B cell (primary cell): ENCODE data around the gene ZNF639. TPM values are rescaled to one million over a fixed set of nuclear protein-coding genes. Genes with fewer than 3 reads are reported as not detected.

ENCODE experiments used
- ATAC-seq: fragments of 200-7000 bp; cut with Tn5 transposase; one replicate; pipeline ENCODE4 v1.10.0; 2021; ENCODE audit warnings: low read depth, mild to moderate bottlenecking, moderate number of reproducible peaks, moderate library complexity
- CTCF ChIA-PET: fragments of 350-600 bp; sonication (Branson Sonifier 250); formaldehyde crosslinking; loops from one replicate; lab custom pipeline; 2021; ENCODE audit warnings: antibody characterized with exemption, inconsistent platforms; lab: Charles Lee
- POLR2A ChIA-PET: fragments of 350-600 bp; sonication (Branson Sonifier 250); formaldehyde crosslinking; loops from one replicate; lab custom pipeline; 2021; ENCODE audit warnings: antibody characterized with exemption; lab: Charles Lee
- DNase-seq: peaks from one replicate; pipeline ENCODE4 v3.0.0; 2013
- H2AFZ ChIP-seq: 2 replicates; pipeline ENCODE4 v1.6.1; 2012; ENCODE audit warnings: mild to moderate bottlenecking, low read depth, low read length; ENCODE audit not compliant: insufficient read depth, poor library complexity, severe bottlenecking
- H3K27ac ChIP-seq, 2 donors: 1 replicate in 1 of 2; 2 replicates in 1 of 2; pipeline ENCODE4 v1.5.1; 2012 to 2013; ENCODE audit warnings: low read length in 2 of 2, mild to moderate bottlenecking in 2 of 2, moderate library complexity in 1 of 2
- H3K27me3 ChIP-seq, 4 experiments: fragments of 200-600 bp in 1 of 4; sonication (generic) in 1 of 4; replicated peaks in 1 of 4; 1 replicate in 2 of 4; 2 replicates in 2 of 4; pipeline versions ENCODE4 v1.6.1 to v1.7.0; 2013 to 2016; ENCODE audit warnings: low read length in 3 of 4, mild to moderate bottlenecking in 2 of 4, mixed read lengths in 1 of 4, moderate library complexity in 1 of 4; ENCODE audit not compliant: insufficient read depth in 4 of 4, control insufficient read depth in 3 of 4; ENCODE audit errors: control extremely low read depth in 1 of 4
- H3K36me3 ChIP-seq, 2 experiments: replicated peaks in 1 of 2; 1 replicate in 1 of 2; 2 replicates in 1 of 2; pipeline versions ENCODE4 v1.6.1 to v1.7.1; 2013; ENCODE audit warnings: low read length in 1 of 2; ENCODE audit not compliant: insufficient read depth in 2 of 2, control insufficient read depth in 1 of 2; ENCODE audit errors: control extremely low read depth in 1 of 2, extremely low read depth in 1 of 2
- H3K4me1 ChIP-seq, 2 donors: fragments of 200-600 bp in 1 of 2; sonication (generic) in 1 of 2; 1 replicate in 1 of 2; 2 replicates in 1 of 2; pipeline versions ENCODE4 v1.5.1 to v1.6.1; 2013 to 2017; ENCODE audit warnings: low read length in 2 of 2; ENCODE audit not compliant: control insufficient read depth in 2 of 2, insufficient read depth in 2 of 2
- H3K4me2 ChIP-seq: replicated peaks from 2 replicates; pipeline ENCODE3; 2012; ENCODE audit warnings: mild to moderate bottlenecking, low read depth, low read length; ENCODE audit not compliant: poor library complexity, severe bottlenecking
- H3K4me3 ChIP-seq, 5 experiments: fragments of 200-600 bp in 1 of 5; sonication (generic) in 1 of 5; 1 replicate in 3 of 5; 2 replicates in 2 of 5; pipeline versions ENCODE4 v1.5.1 to v1.7.0; 2011 to 2016; ENCODE audit warnings: low read length in 4 of 5, mild to moderate bottlenecking in 4 of 5, low read depth in 2 of 5, control low read depth in 1 of 5, moderate library complexity in 1 of 5; ENCODE audit not compliant: insufficient read depth in 1 of 5; ENCODE audit errors: control extremely low read depth in 1 of 5, extremely low read depth in 1 of 5
- H3K79me2 ChIP-seq: fragments of 200-600 bp; sonication (generic); one replicate; pipeline ENCODE4 v1.6.0; 2016; ENCODE audit warnings: low read length; ENCODE audit not compliant: control insufficient read depth, insufficient read depth
- H3K9ac ChIP-seq: fragments of 200-600 bp; sonication (generic); 2 replicates; pipeline ENCODE4 v1.6.1; 2017; ENCODE audit warnings: mild to moderate bottlenecking, low read length, moderate library complexity
- H3K9me3 ChIP-seq, 3 donors: one replicate each; pipeline versions ENCODE4 v1.6.1 to v1.7.1; 2013; ENCODE audit warnings: low read length in 2 of 3; ENCODE audit not compliant: control insufficient read depth in 2 of 3, insufficient read depth in 1 of 3; ENCODE audit errors: control extremely low read depth in 1 of 3
- H4K20me1 ChIP-seq: 2 replicates; pipeline ENCODE4 v1.6.0; 2012; ENCODE audit warnings: mild to moderate bottlenecking, low read length; ENCODE audit not compliant: insufficient read depth, control insufficient read depth, poor library complexity, severe bottlenecking
- H3K27ac Mint-ChIP-seq: one replicate; pipeline ENCODE4 v1.8.0; 2021; ENCODE audit warnings: mixed read lengths
- H3K27me3 Mint-ChIP-seq: one replicate; pipeline ENCODE4 v1.8.0; 2021; ENCODE audit warnings: mixed read lengths
- H3K4me1 Mint-ChIP-seq: one replicate; pipeline ENCODE4 v1.8.0; 2021; ENCODE audit warnings: mixed read lengths
- H3K4me3 Mint-ChIP-seq: one replicate; pipeline ENCODE4 v1.8.0; 2021; ENCODE audit warnings: mixed read lengths
- H3K9me3 Mint-ChIP-seq: one replicate; pipeline ENCODE4 v1.8.0; 2022; ENCODE audit warnings: mixed read lengths; ENCODE audit not compliant: insufficient read depth
- CTCF ChIP-seq: fragments of 200-600 bp; IDR thresholded peaks from one replicate; pipeline ENCODE4 v1.8.0; 2022; ENCODE audit warnings: antibody characterized with exemption, mild to moderate bottlenecking
- EZH2 ChIP-seq: IDR thresholded peaks from 2 replicates; pipeline ENCODE4 v1.6.1; 2012; ENCODE audit warnings: borderline replicate concordance, low read depth, mild to moderate bottlenecking, moderate library complexity, low read length; ENCODE audit not compliant: insufficient read depth, poor library complexity, severe bottlenecking
- WGBS: methylation state at CpG from one replicate; pipeline ENCODE4 v1.1.5; 2013; ENCODE audit warnings: missing lambda C conversion rate; ENCODE audit not compliant: insufficient coverage; 5-methylcytosine and 5-hydroxymethylcytosine counted together
- intact Hi-C: fragments of 100-400 bp; cut with micrococcal nuclease; formaldehyde crosslinking; loops from one replicate; pipeline ENCODE4 v1.10.0; 2022
- polyA plus RNA-seq: library from polyadenylated mRNA; depleted of rRNA; stranded (reverse); fragments of >200 nt; gene quantifications from 2 replicates; pipeline ENCODE4 v1.2.3, GENCODE V29; 2012
- total RNA-seq, 2 donors: library from RNA; stranded (reverse); fragments of 120-200 nt in 1 of 2; gene quantifications; 1 replicate in 1 of 2; 2 replicates in 1 of 2; pipeline versions ENCODE4 v1.2.3 to v1.2.4, GENCODE V29; 2013 to 2022

Gene ZNF639
- total and polyA plus RNA-seq, 2 donors (not counting 1 experiment from before 2014, with no cell fraction given) = 22.4 to 39.8 TPM

GRCh38 chr3:179363332-179363731 is 40.5 kb downstream of the ZNF639 start:
- Histone ChIP-seq H3K9me3 (no peaks in the 10 kb centered on the region), H4K20me1 (peaks cover 13% of the 10 kb centered on the region), H3K79me2 (peaks cover 7% of the 10 kb centered on the region), H3K4me3 (no peak overlapping the region), H3K9ac (no peak overlapping the region), H3K36me3 (peaks cover 19 to 80% of the 10 kb centered on the region in 2 experiments), H2AFZ (no peak overlapping the region), H3K4me1 (no peaks in the 10 kb centered on the region), H3K27me3 (no peaks in the 10 kb centered on the region), H3K27ac (no peak overlapping the region), H3K4me2 (no peak overlapping the region)
- intact Hi-C loops = no loop called here
- no peak for DNase-seq
- TF ChIP-seq EZH2 (no peak), CTCF (no peak)
- CTCF ChIA-PET = no interaction called here
- Mint-ChIP-seq H3K27ac (no peak overlapping the region), H3K4me3 (no peak overlapping the region), H3K4me1 (no peaks in the 10 kb centered on the region), H3K9me3 (no peaks in the 10 kb centered on the region), H3K27me3 (no peaks in the 10 kb centered on the region)
- POLR2A ChIA-PET = no interaction called here
- ATAC-seq = no peak
- WGBS = no CpG with 5 or more reads among the region's 5 CpGs

GRCh38 chr3:179369621-179370020 is 46.8 kb downstream of the ZNF639 start:
- H4K20me1 ChIP-seq = no peaks in the 10 kb centered on the region
- intact Hi-C loops = no loop called here
- no peak overlapping the region for H3K4me3 ChIP-seq
- DNase-seq (no peak), ATAC-seq (no peak)
- no peaks in the 10 kb centered on the region for H3K27me3 ChIP-seq
- Mint-ChIP-seq H3K27ac (no peak overlapping the region), H3K27me3 (no peaks in the 10 kb centered on the region), H3K4me3 (no peak overlapping the region), H3K9me3 (no peaks in the 10 kb centered on the region), H3K4me1 (no peaks in the 10 kb centered on the region)
- H3K36me3 ChIP-seq = peaks cover 16 to 64% of the 10 kb centered on the region in 2 experiments
- POLR2A ChIA-PET = no interaction called here
- H3K9me3 ChIP-seq = no peaks in the 10 kb centered on the region
- TF ChIP-seq CTCF (no peak), EZH2 (no peak)
- no peak overlapping the region for H2AFZ ChIP-seq
- H3K9ac ChIP-seq = no peak overlapping the region
- H3K79me2 ChIP-seq = no peaks in the 10 kb centered on the region
- no peaks in the 10 kb centered on the region for H3K4me1 ChIP-seq
- no peak overlapping the region for H3K27ac ChIP-seq
- CTCF ChIA-PET = interaction anchor here (0.7 kb wide), 1 partner anchor 191 kb away, joined by 3 read pairs; no protein-coding TSS in a partner anchor
- no CpG with 5 or more reads among the region's 1 CpG for WGBS
- no peak overlapping the region for H3K4me2 ChIP-seq
